GM12878 (cell line): ENCODE measurements around the gene SERPINA6.

Experiments
- DPF2 ChIP-seq: fragments of 450-650 bp; IDR thresholded peaks from 2 replicates; pipeline ENCODE4 v1.6.1; 2017; ENCODE audit warnings: mild to moderate bottlenecking
- EZH2 ChIP-seq: IDR thresholded peaks from 2 replicates; pipeline ENCODE4 v1.6.1; 2012; ENCODE audit warnings: low read depth, mild to moderate bottlenecking, control low read depth, inconsistent platforms, low read length, borderline replicate concordance; ENCODE audit not compliant: control insufficient read depth
- KDM1A ChIP-seq: fragments of 200-600 bp; sonication (generic); IDR thresholded peaks from 2 replicates; pipeline ENCODE4 v1.6.1; 2016; ENCODE audit warnings: borderline replicate concordance
- NFYB ChIP-seq: IDR thresholded peaks from 2 replicates; pipeline ENCODE4 v1.6.1; 2011; ENCODE audit warnings: low read depth, mild to moderate bottlenecking, low read length, improper control_type of control experiment, moderate library complexity; ENCODE audit not compliant: insufficient read depth
- RCOR1 ChIP-seq: conservative IDR thresholded peaks from 2 replicates; pipeline ENCODE4 v1.6.1; 2012; ENCODE audit warnings: low read depth, low read length, improper control_type of control experiment
- SREBF2 ChIP-seq: IDR thresholded peaks from 2 replicates; pipeline ENCODE4 v1.6.1; 2012; ENCODE audit warnings: mild to moderate bottlenecking, low read length
- SRF ChIP-seq, 2 experiments: IDR thresholded peaks; 2 replicates each; pipeline ENCODE4 v1.6.1; 2011; ENCODE audit warnings: low read depth in 2 of 2, low read length in 2 of 2, mild to moderate bottlenecking in 1 of 2, moderate library complexity in 1 of 2
- YY1 ChIP-seq: IDR thresholded peaks from 2 replicates; pipeline ENCODE4 v1.6.1; 2011; ENCODE audit warnings: low read depth, mild to moderate bottlenecking, low read length
- TF ChIP-seq, protein P1 (sequence below): IDR thresholded peaks from 2 replicates; pipeline ENCODE4 v1.6.1; 2011; ENCODE audit warnings: borderline replicate concordance, low read depth, mild to moderate bottlenecking, moderate library complexity, low read length; ENCODE audit not compliant: insufficient read depth, poor library complexity, severe bottlenecking
- TF ChIP-seq, protein P2 (sequence below), 3 experiments: IDR thresholded peaks in 2 of 3; conservative IDR thresholded peaks in 1 of 3; 2 replicates each; pipeline ENCODE4 v1.5.1; 2011; ENCODE audit warnings: low read depth in 3 of 3, low read length in 3 of 3, mild to moderate bottlenecking in 3 of 3, control low read depth in 2 of 3, moderate library complexity in 2 of 3, inconsistent platforms in 1 of 3, mixed read lengths in 1 of 3; ENCODE audit not compliant: control insufficient read depth in 2 of 3, insufficient read depth in 1 of 3; ENCODE audit errors: extremely low read depth in 1 of 3

DNA sequence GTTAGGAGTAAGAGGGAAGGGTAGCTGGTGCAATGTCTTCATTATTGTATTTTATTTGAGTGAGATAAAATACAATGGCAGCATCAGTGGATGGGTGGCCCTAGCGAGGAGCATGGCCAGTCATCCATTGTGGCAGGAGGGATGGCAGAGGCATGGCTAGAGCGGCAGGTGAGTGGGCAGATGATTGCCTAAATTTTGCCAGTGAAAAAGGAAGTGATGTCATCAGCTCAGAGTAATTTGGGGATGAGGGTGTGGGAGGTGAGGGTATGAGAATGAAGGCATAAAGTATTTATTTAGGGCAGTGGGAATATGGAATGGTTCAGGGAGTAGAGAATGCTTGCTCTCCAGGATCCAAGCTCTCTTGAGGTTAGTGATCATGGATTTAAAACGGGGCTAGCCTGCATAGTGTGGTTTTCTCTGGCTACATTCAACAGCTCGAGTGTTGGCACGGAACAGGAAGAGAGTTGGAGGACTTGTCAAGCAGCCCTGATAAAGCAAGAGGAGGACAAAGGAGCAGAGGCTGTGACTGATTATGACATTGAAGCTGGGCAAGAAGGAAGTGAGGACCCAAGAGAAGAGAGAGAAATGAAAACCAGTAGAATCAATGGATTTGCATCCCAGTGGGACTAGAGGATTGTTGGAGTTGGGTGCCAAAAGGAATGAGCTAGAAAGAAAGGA is 18.7 kb upstream of the SERPINA6 start:
- TF ChIP-seq, protein P1, sequence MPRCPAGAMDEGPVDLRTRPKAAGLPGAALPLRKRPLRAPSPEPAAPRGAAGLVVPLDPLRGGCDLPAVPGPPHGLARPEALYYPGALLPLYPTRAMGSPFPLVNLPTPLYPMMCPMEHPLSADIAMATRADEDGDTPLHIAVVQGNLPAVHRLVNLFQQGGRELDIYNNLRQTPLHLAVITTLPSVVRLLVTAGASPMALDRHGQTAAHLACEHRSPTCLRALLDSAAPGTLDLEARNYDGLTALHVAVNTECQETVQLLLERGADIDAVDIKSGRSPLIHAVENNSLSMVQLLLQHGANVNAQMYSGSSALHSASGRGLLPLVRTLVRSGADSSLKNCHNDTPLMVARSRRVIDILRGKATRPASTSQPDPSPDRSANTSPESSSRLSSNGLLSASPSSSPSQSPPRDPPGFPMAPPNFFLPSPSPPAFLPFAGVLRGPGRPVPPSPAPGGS = no peak
- TF ChIP-seq SREBF2 (no peak), RCOR1 (no peak), NFYB (no peak), EZH2 (no peak), DPF2 (no peak), YY1 (no peak), KDM1A (no peak), SRF (IDR thresholded peaks at IDR 0.05; ENCODE audit: low read depth in 2 of 2, low read length in 2 of 2) (no peak)
- TF ChIP-seq, protein P2, sequence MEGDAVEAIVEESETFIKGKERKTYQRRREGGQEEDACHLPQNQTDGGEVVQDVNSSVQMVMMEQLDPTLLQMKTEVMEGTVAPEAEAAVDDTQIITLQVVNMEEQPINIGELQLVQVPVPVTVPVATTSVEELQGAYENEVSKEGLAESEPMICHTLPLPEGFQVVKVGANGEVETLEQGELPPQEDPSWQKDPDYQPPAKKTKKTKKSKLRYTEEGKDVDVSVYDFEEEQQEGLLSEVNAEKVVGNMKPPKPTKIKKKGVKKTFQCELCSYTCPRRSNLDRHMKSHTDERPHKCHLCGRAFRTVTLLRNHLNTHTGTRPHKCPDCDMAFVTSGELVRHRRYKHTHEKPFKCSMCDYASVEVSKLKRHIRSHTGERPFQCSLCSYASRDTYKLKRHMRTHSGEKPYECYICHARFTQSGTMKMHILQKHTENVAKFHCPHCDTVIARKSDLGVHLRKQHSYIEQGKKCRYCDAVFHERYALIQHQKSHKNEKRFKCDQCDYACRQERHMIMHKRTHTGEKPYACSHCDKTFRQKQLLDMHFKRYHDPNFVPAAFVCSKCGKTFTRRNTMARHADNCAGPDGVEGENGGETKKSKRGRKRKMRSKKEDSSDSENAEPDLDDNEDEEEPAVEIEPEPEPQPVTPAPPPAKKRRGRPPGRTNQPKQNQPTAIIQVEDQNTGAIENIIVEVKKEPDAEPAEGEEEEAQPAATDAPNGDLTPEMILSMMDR (IDR thresholded peaks at IDR 0.05 in 2 of 3, conservative IDR thresholded peaks at IDR 0.05 in 1 of 3; ENCODE audit: control insufficient read depth in 2 of 3, extremely low read depth in 1 of 3, insufficient read depth in 1 of 3, low read depth in 3 of 3, low read length in 3 of 3) = no peak
